ENCODE measurements around the gene SYNGAP1. TPM values are rescaled to one million over a fixed set of nuclear protein-coding genes. Genes with fewer than 3 reads are reported as not detected.
"Not testable (repeated sequence)": the region's sequence is repeated elsewhere in the genome, so short reads cannot be mapped to it uniquely, and the experiment has no call there.

The SYNGAP1 gene
- total and polyA plus RNA-seq, 9 of the 15 experiments (the other 6 are each of a cell fraction or from before 2014, with no cell fraction given), result 0.01 to 22.8 (median 3.2) TPM

DNA sequence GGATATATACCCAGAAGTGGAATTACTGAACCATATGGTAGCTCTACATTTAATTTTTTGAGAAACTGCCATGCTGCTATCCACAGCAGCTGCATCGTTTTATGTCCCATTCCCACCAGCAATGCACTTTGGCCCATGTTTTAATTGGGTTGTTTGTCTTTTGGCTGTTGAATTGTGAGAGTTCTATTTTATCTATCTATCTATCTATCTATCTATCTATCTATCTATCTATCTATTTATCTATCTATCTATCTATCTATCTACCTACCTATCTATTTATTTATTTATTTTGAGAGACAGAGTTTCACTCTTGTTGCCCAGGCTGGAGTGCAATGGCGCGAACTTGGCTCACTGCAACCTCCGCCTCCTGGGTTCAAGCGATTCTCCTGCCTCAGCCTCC lies 62.8 kb downstream of the SYNGAP1 start:
- H3K4me1 ChIP-seq (replicated peaks in 1 of 2; ENCODE audit: control insufficient read depth in 2 of 2, insufficient read depth in 2 of 2, low read length in 2 of 2); CTCF ChIA-PET (ENCODE audit: low intra/inter-chr PET ratio); intact Hi-C loops (cut with micrococcal nuclease); H3K4me2 ChIP-seq (ENCODE audit: insufficient read depth, low read length); in situ Hi-C loops (cut with MboI); H3K36me3 ChIP-seq (ENCODE audit: control insufficient read depth, insufficient read depth, low read length); H3K9ac ChIP-seq (ENCODE audit: insufficient read depth in 1 of 2, low read depth in 2 of 2, low read length in 2 of 2); ATAC-seq; DNase-seq (ENCODE audit: extremely low read depth in 1 of 4, low spot score in 3 of 4); H3K9me1 ChIP-seq (ENCODE audit: control insufficient read depth, insufficient read depth, low read length); POLR2A ChIA-PET; H3K9me3 ChIP-seq (replicated peaks; ENCODE audit: control insufficient read depth, insufficient read depth, low read depth, low read length); H2AFZ ChIP-seq (ENCODE audit: low read depth, low read length); BruUV-seq (replicated peaks); H4K20me1 ChIP-seq (replicated peaks; ENCODE audit: control insufficient read depth, insufficient read depth, low read length); H3K27me3 ChIP-seq (ENCODE audit: control insufficient read depth in 2 of 2, insufficient read depth in 2 of 2, low read length in 2 of 2); H3K4me3 ChIP-seq; H3K27ac ChIP-seq (ENCODE audit: extremely low read depth, low read depth, low read length); H3K79me2 ChIP-seq (ENCODE audit: control insufficient read depth, insufficient read depth, low read length); FAIRE-seq: not testable (repeated sequence)
- TF ChIP-seq DACH1 (IDR thresholded peaks at IDR 0.05; ENCODE audit: partially characterized antibody), result peak; percentile 93
- 60% methylated on average over 5 of the region's 5 CpGs for WGBS (ENCODE audit: insufficient coverage, low coverage, missing lambda C conversion rate)

DNA sequence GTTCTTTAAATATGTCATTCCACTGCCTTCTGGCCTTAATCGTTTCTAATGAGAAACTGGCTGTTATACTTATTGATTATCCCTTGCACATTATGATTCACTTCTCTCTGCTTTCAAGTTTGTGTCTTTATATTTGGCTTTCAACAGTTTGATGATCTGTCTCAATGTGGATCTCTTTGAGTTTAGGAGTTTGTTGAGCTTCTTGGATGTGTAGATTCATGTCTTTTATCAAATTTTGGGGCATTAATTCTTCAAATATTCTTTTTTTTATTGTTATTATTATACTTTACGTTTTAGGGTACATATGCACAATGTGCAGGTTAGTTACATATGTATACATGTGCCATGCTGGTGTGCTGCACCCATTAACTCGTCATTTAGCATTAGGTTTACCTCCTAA lies 63.8 kb downstream of the SYNGAP1 start:
- no peak for FAIRE-seq
- TF ChIP-seq, protein P1, sequence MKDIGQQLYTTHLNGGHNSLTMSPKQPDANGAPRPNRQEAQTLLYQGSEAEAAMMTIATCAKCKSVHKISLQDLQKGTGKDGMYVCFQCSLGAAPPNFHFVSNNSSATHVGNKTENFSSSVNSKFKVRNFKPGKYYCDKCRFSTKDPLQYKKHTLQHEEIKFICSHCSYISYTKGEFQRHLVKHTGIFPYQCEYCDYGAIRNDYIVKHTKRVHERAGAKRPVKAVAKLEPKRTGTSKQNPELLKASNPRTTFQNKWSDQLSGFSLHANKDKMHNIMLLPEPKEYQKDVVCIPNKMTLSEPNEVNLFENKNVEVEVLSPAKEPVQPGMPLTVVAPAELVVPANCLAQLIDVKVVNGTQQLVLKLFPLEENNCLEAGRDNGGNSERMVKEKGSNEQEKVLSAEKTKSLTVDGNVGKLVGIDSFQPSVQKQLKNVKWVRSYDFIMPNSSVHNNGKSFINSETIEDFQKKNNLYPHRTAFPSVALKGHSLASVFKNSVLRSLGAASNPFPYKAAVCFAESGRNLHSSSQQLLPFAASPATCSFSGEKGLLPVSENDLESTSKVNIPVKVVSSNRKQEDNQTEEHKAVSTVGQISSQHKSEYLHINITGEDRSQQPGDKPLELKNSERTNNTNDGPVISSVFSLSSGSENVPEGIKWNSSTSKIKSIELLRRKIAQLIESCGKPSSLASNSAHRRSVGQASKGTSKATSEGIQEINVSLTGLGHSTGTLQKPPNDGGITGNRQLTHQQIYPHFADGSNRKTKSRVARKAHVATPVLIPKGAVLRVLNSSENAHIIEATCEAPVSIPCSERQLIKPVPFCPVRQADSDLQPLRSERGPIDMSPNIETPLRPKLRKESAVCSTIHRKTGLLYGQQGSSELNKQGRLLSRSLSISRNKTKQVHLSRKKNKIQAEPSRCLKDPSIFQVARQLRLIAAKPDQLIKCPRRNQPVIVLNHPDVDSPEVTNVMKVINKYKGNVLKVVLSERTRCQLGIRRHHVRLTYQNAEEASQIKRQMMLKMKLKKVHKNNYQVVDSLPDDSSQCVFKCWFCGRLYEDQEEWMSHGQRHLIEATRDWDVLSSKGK (CRISPR knock-in tag; IDR thresholded peaks at IDR 0.05), result no peak
- TF ChIP-seq TRIM28 (IDR thresholded peaks at IDR 0.05) (0 out of 2 replicates have a peak, but pooled peaks have one; percentile 36), NUFIP1 (IDR thresholded peaks at IDR 0.05; ENCODE audit: partially characterized antibody) (no peak), TRIM24 (IDR thresholded peaks at IDR 0.05) (0 out of 4 replicates have a peak, but pooled peaks of 1 of the 2 experiments have one; percentile 12)
- TF ChIP-seq, protein P2, sequence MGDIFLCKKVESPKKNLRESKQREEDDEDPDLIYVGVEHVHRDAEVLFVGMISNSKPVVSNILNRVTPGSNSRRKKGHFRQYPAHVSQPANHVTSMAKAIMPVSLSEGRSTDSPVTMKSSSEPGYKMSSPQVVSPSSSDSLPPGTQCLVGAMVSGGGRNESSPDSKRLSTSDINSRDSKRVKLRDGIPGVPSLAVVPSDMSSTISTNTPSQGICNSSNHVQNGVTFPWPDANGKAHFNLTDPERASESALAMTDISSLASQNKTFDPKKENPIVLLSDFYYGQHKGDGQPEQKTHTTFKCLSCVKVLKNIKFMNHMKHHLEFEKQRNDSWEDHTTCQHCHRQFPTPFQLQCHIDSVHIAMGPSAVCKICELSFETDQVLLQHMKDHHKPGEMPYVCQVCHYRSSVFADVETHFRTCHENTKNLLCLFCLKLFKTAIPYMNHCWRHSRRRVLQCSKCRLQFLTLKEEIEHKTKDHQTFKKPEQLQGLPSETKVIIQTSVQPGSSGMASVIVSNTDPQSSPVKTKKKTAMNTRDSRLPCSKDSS (IDR thresholded peaks at IDR 0.05; ENCODE audit: low read depth, partially characterized antibody), result peak; percentile 14
- no peaks in the 10 kb centered on the region for H3K27me3 ChIP-seq (ENCODE audit: control insufficient read depth in 2 of 2, insufficient read depth in 2 of 2, low read length in 2 of 2)
- no peaks in the 10 kb centered on the region for H4K20me1 ChIP-seq (replicated peaks; ENCODE audit: control insufficient read depth, insufficient read depth, low read length)
- intact Hi-C loops (cut with micrococcal nuclease), result no loop called here
- no peak for DNase-seq (ENCODE audit: extremely low read depth in 1 of 4, low spot score in 3 of 4)
- H3K4me1 ChIP-seq (replicated peaks in 1 of 2; ENCODE audit: control insufficient read depth in 2 of 2, insufficient read depth in 2 of 2, low read length in 2 of 2), result peaks cover 7 to 12% of the 10 kb centered on the region in 2 experiments; a peak in 4 of 5 replicates
- no peaks in the 10 kb centered on the region for H3K79me2 ChIP-seq (ENCODE audit: control insufficient read depth, insufficient read depth, low read length)
- H3K9me1 ChIP-seq (ENCODE audit: control insufficient read depth, insufficient read depth, low read length), result no peaks in the 10 kb centered on the region
- H3K9ac ChIP-seq (ENCODE audit: insufficient read depth in 1 of 2, low read depth in 2 of 2, low read length in 2 of 2), result no peak overlapping the region
- no TSS peak for BruUV-seq (replicated peaks)
- no peak overlapping the region for H3K27ac ChIP-seq (ENCODE audit: extremely low read depth, low read depth, low read length)
- no peaks in the 10 kb centered on the region for H3K9me3 ChIP-seq (replicated peaks; ENCODE audit: control insufficient read depth, insufficient read depth, low read depth, low read length)
- CTCF ChIA-PET (ENCODE audit: low intra/inter-chr PET ratio), result no interaction called here
- WGBS (ENCODE audit: insufficient coverage, low coverage, missing lambda C conversion rate), result 8% methylated on average over 2 of the region's 3 CpGs
- ATAC-seq, result no peak
- in situ Hi-C loops (cut with MboI), result no loop called here
- no peaks in the 10 kb centered on the region for H3K36me3 ChIP-seq (ENCODE audit: control insufficient read depth, insufficient read depth, low read length)
- POLR2A ChIA-PET, result interaction anchor here (0.6 kb wide), 1 partner anchor 14 kb away, joined by 3 read pairs; no protein-coding TSS in a partner anchor
- H3K4me2 ChIP-seq (ENCODE audit: insufficient read depth, low read length), result no peak overlapping the region
- no peak overlapping the region for H3K4me3 ChIP-seq
- H2AFZ ChIP-seq (ENCODE audit: low read depth, low read length), result no peak overlapping the region
